ENCODE measurements around the gene MICOS13. TPM values are rescaled to one million over a fixed set of nuclear protein-coding genes. Genes with fewer than 3 reads are reported as not detected.
A peak's percentile ranks its signal among the peaks of the same experiment; 100 is the strongest.

Gene MICOS13
- 100 to 1,000 TPM; 127 to 142 TPM for total RNA-seq
- long read RNA-seq, transcript C19orf70-201 (4 exons, 896 nt), result major isoform, 10 of 11 reads
- long read RNA-seq, partial matches to known transcripts, result 1 of 11 reads
- long read RNA-seq, other reads (novel, unspliced or antisense), result 0 of 11 reads

GRCh38 chr19:5680437-5681368, at the start of gene MICOS13, which contains the start of gene HSD11B1L:
MICOS13 (minus strand) TSS chr19:5680516; CDS start chr19:5680486, 30 bp downstream.
HSD11B1L (plus strand) TSS chr19:5681027; CDS start chr19:5684833, 3,806 bp downstream.
- peak; percentile 95 for ATAC-seq
- DNase-seq, result peak; percentile 99
- intact Hi-C loops (cut with DNase I), result no loop called here

- no peak for ATAC-seq
- intact Hi-C loops (cut with DNase I), result no loop called here
- no peak for DNase-seq
These were observed 47.2 kb upstream of the MICOS13 start for GRCh38 chr19:5727453-5728050.

GRCh38 chr19:5719961-5720790, 39.9 kb upstream of the MICOS13 start, which contains the start of the genes CATSPERD and LONP1:
CATSPERD (plus strand) TSS chr19:5720637; CDS start chr19:5720738, 101 bp downstream.
LONP1 (minus strand) TSS chr19:5720146; CDS start chr19:5720132, 14 bp downstream.
- intact Hi-C loops (cut with DNase I), result no loop called here
- peak; percentile 97 to 98 for ATAC-seq
- DNase-seq, result peak; percentile 99

DNA sequence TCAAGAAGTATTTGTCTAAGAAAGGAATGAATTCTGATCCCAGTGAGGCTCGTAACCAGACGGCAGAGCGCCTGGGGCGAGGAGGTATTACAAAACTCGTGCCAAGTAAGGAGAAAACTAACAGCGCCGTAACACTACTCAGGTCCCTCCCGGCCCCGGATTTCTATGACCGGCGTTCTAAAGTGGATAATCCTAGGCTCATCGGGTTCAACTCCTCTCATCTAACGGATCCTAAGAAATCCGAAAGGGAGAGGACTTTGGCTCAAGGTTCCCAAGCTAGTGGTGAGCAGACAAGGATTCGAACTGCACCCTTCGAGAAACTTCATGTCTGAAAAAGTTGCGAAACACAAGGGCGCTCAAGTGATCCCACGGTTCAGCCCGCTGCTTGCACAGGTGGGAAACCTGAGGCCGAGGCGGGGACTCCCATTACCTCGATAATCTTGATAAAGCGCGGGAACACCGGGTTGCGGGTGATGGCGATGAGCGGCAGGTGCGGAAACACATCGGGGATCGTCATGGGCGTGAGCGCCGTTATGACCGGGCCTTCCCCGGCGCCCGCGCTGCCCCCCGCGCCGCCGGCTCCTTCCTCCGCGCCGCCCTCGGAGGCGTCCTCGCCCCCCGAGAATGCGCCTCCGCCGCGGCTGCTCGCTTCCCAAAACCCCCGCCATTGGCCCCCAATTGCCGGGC, 39.1 kb upstream of the MICOS13 start:
- intact Hi-C loops (cut with DNase I), result no loop called here
- ATAC-seq, result peak in 1 of 2 donors; percentile 2
- DNase-seq, result no peak

DNA sequence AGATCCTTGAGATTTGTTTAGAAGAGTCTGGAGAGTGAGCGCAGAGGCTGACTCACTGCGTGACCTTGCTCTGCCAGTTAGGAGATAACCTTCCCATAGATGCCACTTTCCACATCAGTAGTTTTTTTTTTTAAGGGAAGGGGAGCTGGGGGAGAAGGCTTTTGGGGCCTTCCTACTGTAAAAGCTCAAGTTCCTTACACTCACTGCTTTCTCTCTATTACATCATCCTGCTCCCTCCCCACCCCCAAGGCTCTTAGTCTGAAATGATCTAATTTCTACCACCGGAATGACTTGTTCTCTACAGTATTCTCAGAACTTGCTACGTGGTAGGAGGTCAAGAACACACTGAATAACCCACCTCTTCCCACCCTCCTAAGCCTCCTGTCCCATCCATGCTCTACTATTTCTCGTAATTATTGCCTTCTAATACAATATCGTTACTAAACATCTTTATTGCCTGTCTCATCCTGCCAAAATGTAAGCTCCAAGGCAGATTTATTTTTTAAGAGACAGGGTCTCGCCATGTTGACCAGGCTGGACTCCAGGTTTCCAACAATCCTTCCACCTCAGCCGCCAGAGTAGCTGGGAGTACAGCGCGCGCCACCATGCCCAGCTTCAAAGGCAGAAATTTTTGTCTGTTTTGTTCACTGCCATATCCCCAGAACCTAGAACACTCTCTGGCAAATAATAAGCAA, 38.4 kb upstream of the MICOS13 start:
- no peak for DNase-seq

GRCh38 chr19:5718037-5718578, 37.8 kb upstream of the MICOS13 start:
- intact Hi-C loops (cut with DNase I), result no loop called here
- no peak for ATAC-seq

More for the DNA sequence above, 38.4 kb upstream of the MICOS13 start:
- ATAC-seq, result no peak
- intact Hi-C loops (cut with DNase I), result no loop called here

GRCh38 chr19:5717215-5717935, 37.1 kb upstream of the MICOS13 start:
- intact Hi-C loops (cut with DNase I), result no loop called here
- DNase-seq, result no peak
- no peak for ATAC-seq

More at GRCh38 chr19:5718037-5718578, 37.8 kb upstream of the MICOS13 start:
- no peak for DNase-seq

GRCh38 chr19:5714816-5715215, 34.5 kb upstream of the MICOS13 start:
- ATAC-seq (no peak), DNase-seq (no peak)
- intact Hi-C loops (cut with DNase I), result no loop called here

- no peak for DNase-seq
- intact Hi-C loops (cut with DNase I), result no loop called here
- ATAC-seq, result no peak
These were observed 32.9 kb upstream of the MICOS13 start for GRCh38 chr19:5713228-5713627.

- intact Hi-C loops (cut with DNase I), result no loop called here
These were observed 31.4 kb upstream of the MICOS13 start for GRCh38 chr19:5711713-5712161.

GRCh38 chr19:5711025-5711424, 30.7 kb upstream of the MICOS13 start:
- intact Hi-C loops (cut with DNase I), result no loop called here
- ATAC-seq, result no peak
- DNase-seq, result no peak

More at GRCh38 chr19:5711713-5712161, 31.4 kb upstream of the MICOS13 start:
- DNase-seq (no peak), ATAC-seq (no peak)

DNA sequence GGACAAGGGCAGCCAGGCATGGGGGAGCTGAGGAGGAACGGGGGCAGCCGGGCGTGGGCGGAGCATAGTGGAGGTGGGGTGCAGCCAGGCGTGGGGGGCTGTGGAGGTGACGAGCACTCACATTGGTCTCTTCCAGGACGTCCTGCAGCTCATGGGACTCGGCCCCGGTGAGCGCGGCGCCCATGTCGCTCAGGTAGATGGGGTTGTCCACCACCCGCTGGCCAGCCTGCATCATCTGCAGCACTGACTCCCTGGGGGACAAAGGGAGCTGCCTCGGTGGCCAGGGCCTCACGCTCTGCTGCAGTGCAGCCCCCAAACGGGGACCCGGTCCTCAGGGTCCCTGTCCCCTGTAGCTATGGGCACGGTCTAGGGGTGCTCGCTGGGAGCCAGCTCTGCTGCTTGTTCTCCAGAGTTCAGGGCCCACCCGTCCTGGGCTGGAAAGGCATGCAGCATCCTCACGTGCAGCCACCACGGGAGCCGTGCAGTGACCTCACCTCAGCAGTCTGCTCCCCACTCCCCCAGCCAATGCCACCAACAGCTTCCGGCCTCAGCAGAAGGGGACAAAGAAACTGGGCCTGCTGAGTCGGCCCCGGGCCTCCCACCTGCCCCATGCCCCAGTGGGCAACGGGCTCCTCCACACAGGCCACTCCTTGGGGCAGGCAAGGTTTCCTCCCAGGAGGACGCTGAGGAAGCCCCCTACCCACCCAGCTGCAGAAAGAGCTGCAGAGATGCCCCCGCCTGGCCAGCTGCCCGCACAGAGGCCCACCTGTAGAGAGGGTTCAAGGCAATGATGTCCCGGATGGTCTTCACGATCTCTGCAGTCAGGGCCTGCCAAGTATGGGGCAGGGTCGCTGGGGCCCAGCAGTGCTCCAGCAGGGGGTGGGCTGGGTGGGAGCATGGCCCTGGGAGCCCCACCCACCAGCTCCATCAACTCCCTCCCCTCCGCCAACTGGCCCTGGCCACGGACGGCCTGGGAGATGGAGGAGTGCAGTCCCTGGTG, 27.6 kb upstream of the MICOS13 start:
- peak; percentile 16 for DNase-seq
- intact Hi-C loops (cut with DNase I), result no loop called here
- no peak for ATAC-seq

GRCh38 chr19:5706876-5707573, 26.7 kb upstream of the MICOS13 start:
- peak; percentile 12 for DNase-seq
- no peak for ATAC-seq
- intact Hi-C loops (cut with DNase I), result no loop called here

DNA sequence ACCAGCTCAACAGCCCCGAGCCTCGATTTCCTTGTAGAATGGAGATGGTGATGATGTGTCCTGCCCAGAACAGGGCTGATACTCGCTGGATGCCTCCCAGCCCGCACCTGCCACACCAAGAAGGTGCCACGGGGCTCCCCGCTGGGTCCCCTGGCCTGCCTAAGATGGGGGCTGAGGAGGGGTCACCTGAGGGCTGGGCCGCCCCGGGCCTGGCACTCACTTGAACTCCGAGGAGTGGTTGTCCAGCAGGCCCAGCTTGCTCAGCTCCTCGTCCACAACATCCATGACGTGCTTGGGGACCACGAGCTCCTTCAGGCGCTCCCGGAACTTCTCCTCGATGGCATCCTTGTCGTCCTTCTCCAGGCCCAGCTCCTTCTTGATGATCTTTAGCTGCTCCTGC, 25.2 kb upstream of the MICOS13 start:
- no peak for DNase-seq
- no peak for ATAC-seq
- intact Hi-C loops (cut with DNase I), result no loop called here
